ENCODE results near the gene POC1B. TPM values are rescaled to one million over a fixed set of nuclear protein-coding genes. Genes with fewer than 3 reads are reported as not detected.

POC1B gene
- total RNA-seq, 2 donors from 2014 or later: 31.4 to 32.0 TPM

GRCh38 chr12:89525305-89525823 lies 483 bp downstream of the POC1B start:
- TF ChIP-seq CTCF (IDR thresholded peaks at IDR 0.05): no peak
- DNase-seq: peak; percentile 77
- intact Hi-C loops (cut with DNase I): loop anchor here (2.0 to 10.0 kb wide), 4 partner anchors 55 to 961 kb away; partner anchors contain the start of gene DUSP6
- Histone ChIP-seq H3K36me3 (no peaks in the 10 kb centered on the region), H3K4me3 (peak overlapping the region; percentile 92), H3K27me3 (no peaks in the 10 kb centered on the region), H3K4me1 (peaks cover 7% of the 10 kb centered on the region), H3K9me3 (no peaks in the 10 kb centered on the region), H3K9ac (ENCODE audit: low read depth in 2 of 2, low read length in 2 of 2) (peak overlapping the region; percentile 78 to 99), H3K27ac (peak overlapping the region; percentile 96)

GRCh38 chr12:89524541-89525304 lies 1.1 kb downstream of the POC1B start, which contains the start of gene GALNT4:
Gene GALNT4 (minus strand): TSS chr12:89524796. CDS start chr12:89524549, 247 bp downstream.
- Histone ChIP-seq H3K4me3 (peak within 1 kb of the TSS; percentile 92), H3K36me3 (no peaks in the 10 kb centered on the region), H3K9me3 (no peaks in the 10 kb centered on the region), H3K4me1 (peaks cover 7% of the 10 kb centered on the region), H3K27ac (peak within 1 kb of the TSS; percentile 96), H3K9ac (ENCODE audit: low read depth in 2 of 2, low read length in 2 of 2) (peak within 1 kb of the TSS; percentile 78 to 99), H3K27me3 (no peaks in the 10 kb centered on the region)
- TF ChIP-seq CTCF (IDR thresholded peaks at IDR 0.05): peak; percentile 73
- peak; percentile 96 for DNase-seq
- intact Hi-C loops (cut with DNase I): loop anchor here (2.0 to 10.0 kb wide), 4 partner anchors 54 to 960 kb away; partner anchors contain the start of gene DUSP6

GRCh38 chr12:89523843-89524540 lies 1.9 kb downstream of the POC1B start:
- Histone ChIP-seq H3K9me3 (no peaks in the 10 kb centered on the region), H3K9ac (ENCODE audit: low read depth in 2 of 2, low read length in 2 of 2) (peak overlapping the region; percentile 78 to 99), H3K27ac (peak overlapping the region; percentile 96), H3K36me3 (no peaks in the 10 kb centered on the region), H3K4me1 (peaks cover 7% of the 10 kb centered on the region), H3K27me3 (no peaks in the 10 kb centered on the region), H3K4me3 (peak overlapping the region; percentile 92)
- DNase-seq: peak; percentile 49
- intact Hi-C loops (cut with DNase I): loop anchor here (2.0 to 10.0 kb wide), 4 partner anchors 53 to 959 kb away; partner anchors contain the start of gene DUSP6
- TF ChIP-seq CTCF (IDR thresholded peaks at IDR 0.05): no peak

GRCh38 chr12:89523393-89523792 lies 2.5 kb downstream of the POC1B start:
- Histone ChIP-seq H3K4me3 (peak overlapping the region; percentile 92), H3K27me3 (no peaks in the 10 kb centered on the region), H3K36me3 (no peaks in the 10 kb centered on the region), H3K9ac (ENCODE audit: low read depth in 2 of 2, low read length in 2 of 2) (peak overlapping the region; percentile 36 to 99), H3K27ac (peak overlapping the region; percentile 96), H3K4me1 (peaks cover 7% of the 10 kb centered on the region), H3K9me3 (no peaks in the 10 kb centered on the region)
- intact Hi-C loops (cut with DNase I): loop anchor here (10.0 kb wide), 3 partner anchors 169 to 959 kb away; partner anchors contain the start of gene DUSP6
- peak; percentile 45 for DNase-seq
- TF ChIP-seq CTCF (IDR thresholded peaks at IDR 0.05): no peak
